Spinal cord (tissue), 10 donors: ENCODE data around the gene SCAI. TPM values are rescaled to one million over a fixed set of nuclear protein-coding genes. Genes with fewer than 3 reads are reported as not detected.
A peak's percentile ranks its signal among the peaks of the same experiment; 100 is the strongest.
"Not testable (repeated sequence)": the region's sequence is repeated elsewhere in the genome, so short reads cannot be mapped to it uniquely, and the experiment has no call there.

Experiments used
- DNase-seq, 6 donors: peaks; one replicate each; pipeline versions ENCODE4 v3.0.0 to v3.0.0-alpha.2; 2013 to 2015; ENCODE audit warnings: low spot score in 6 of 6, low read depth in 4 of 6
- H3K27ac ChIP-seq: one replicate; pipeline ENCODE4 v1.5.1; 2013; ENCODE audit warnings: low read depth, low read length, control low read depth
- H3K27me3 ChIP-seq: one replicate; pipeline ENCODE4 v1.6.1; 2013; ENCODE audit warnings: low read length; ENCODE audit not compliant: control insufficient read depth, insufficient read depth
- H3K36me3 ChIP-seq: one replicate; pipeline ENCODE4 v1.6.1; 2013; ENCODE audit warnings: low read length; ENCODE audit not compliant: control insufficient read depth, insufficient read depth
- H3K4me1 ChIP-seq: one replicate; pipeline ENCODE4 v1.6.1; 2013; ENCODE audit warnings: low read length; ENCODE audit not compliant: control insufficient read depth, insufficient read depth
- H3K4me3 ChIP-seq: one replicate; pipeline ENCODE4 v1.5.1; 2013; ENCODE audit warnings: low read depth, low read length, control low read depth
- H3K9me3 ChIP-seq: one replicate; pipeline ENCODE4 v1.6.1; 2013; ENCODE audit warnings: low read length; ENCODE audit not compliant: control insufficient read depth, insufficient read depth
- WGBS: methylation state at CpG from one replicate; pipeline ENCODE4 v1.1.5; 2013; ENCODE audit warnings: missing lambda C conversion rate; ENCODE audit not compliant: insufficient coverage; 5-methylcytosine and 5-hydroxymethylcytosine counted together
- polyA plus RNA-seq, 2 donors: library from polyadenylated mRNA; unstranded; fragments of 120-200 nt; gene quantifications; one replicate each; pipeline ENCODE4 v1.2.1, GENCODE V29; 2013; ENCODE audit not compliant: insufficient read length in 2 of 2
- total RNA-seq, 2 donors: library from RNA; depleted of rRNA in 1 of 2; stranded (reverse); fragments of 120-200 nt in 1 of 2; fragments of >200 nt in 1 of 2; gene quantifications; one replicate each; pipeline versions ENCODE4 v1.2.3 to v1.2.4, GENCODE V29; 2013 to 2014
- donor health status: healthy.

The SCAI gene
- total and polyA plus RNA-seq, 4 donors, result 11.7 to 36.6 (median 16.0) TPM

- Histone ChIP-seq H3K4me3 (no peak overlapping the region), H3K9me3 (peaks cover 2% of the 10 kb centered on the region), H3K36me3 (peaks cover 8% of the 10 kb centered on the region), H3K4me1 (no peaks in the 10 kb centered on the region), H3K27me3 (no peaks in the 10 kb centered on the region), H3K27ac (no peak overlapping the region)
- DNase-seq, result peak in 2 of 6 donors; percentile 81 to 92
- 17% methylated on average over 2 of the region's 5 CpGs for WGBS
These were observed 93.9 kb downstream of the SCAI start for GRCh38 chr9:125049212-125050049.

- Histone ChIP-seq H3K4me1 (no peaks in the 10 kb centered on the region), H3K27ac (no peak overlapping the region), H3K27me3 (no peaks in the 10 kb centered on the region), H3K4me3 (no peak overlapping the region), H3K36me3 (peaks cover 13% of the 10 kb centered on the region), H3K9me3 (peaks cover 2% of the 10 kb centered on the region)
- WGBS, result 96% methylated on average over 3 of the region's 6 CpGs
- DNase-seq, result no peak
These were observed 99.7 kb downstream of the SCAI start for GRCh38 chr9:125043631-125044030.

- H3K4me3 ChIP-seq, result no peak overlapping the region
- no peaks in the 10 kb centered on the region for H3K4me1 ChIP-seq
- H3K36me3 ChIP-seq, result peaks cover 13% of the 10 kb centered on the region
- 94% methylated on average over 3 of the region's 3 CpGs for WGBS
- H3K27ac ChIP-seq, result no peak overlapping the region
- no peaks in the 10 kb centered on the region for H3K27me3 ChIP-seq
- H3K9me3 ChIP-seq, result peaks cover 2% of the 10 kb centered on the region
- no peak for DNase-seq
These were observed 100.2 kb downstream of the SCAI start for GRCh38 chr9:125043148-125043547.

- DNase-seq, result no peak
- WGBS, result no CpG with 5 or more reads among the region's 2 CpGs
- Histone ChIP-seq H3K27ac (no peak overlapping the region), H3K4me1 (no peaks in the 10 kb centered on the region), H3K4me3 (no peak overlapping the region), H3K36me3 (no peaks in the 10 kb centered on the region), H3K9me3 (no peaks in the 10 kb centered on the region), H3K27me3 (no peaks in the 10 kb centered on the region)
These were observed 105.2 kb downstream of the SCAI start for GRCh38 chr9:125038166-125038565.

- no peaks in the 10 kb centered on the region for H3K4me1 ChIP-seq
- H3K9me3 ChIP-seq, result no peaks in the 10 kb centered on the region
- no peak overlapping the region for H3K4me3 ChIP-seq
- no peak overlapping the region for H3K27ac ChIP-seq
- H3K36me3 ChIP-seq, result no peaks in the 10 kb centered on the region
- DNase-seq, result no peak
- WGBS, result no CpG with 5 or more reads among the region's 3 CpGs
- no peaks in the 10 kb centered on the region for H3K27me3 ChIP-seq
These were observed 115.3 kb downstream of the SCAI start for GRCh38 chr9:125028041-125028440.

GRCh38 chr9:125024917-125025316 lies 118.4 kb downstream of the SCAI start:
- WGBS, result no CpG with 5 or more reads among the region's 1 CpG
- no peak for DNase-seq
- no peaks in the 10 kb centered on the region for H3K9me3 ChIP-seq
- H3K36me3 ChIP-seq, result peaks cover 3% of the 10 kb centered on the region
- H3K4me1 ChIP-seq, result no peaks in the 10 kb centered on the region
- no peak overlapping the region for H3K27ac ChIP-seq
- no peak overlapping the region for H3K4me3 ChIP-seq
- H3K27me3 ChIP-seq, result no peaks in the 10 kb centered on the region

- Histone ChIP-seq H3K4me3 (no peak overlapping the region), H3K4me1 (no peaks in the 10 kb centered on the region), H3K27me3 (no peaks in the 10 kb centered on the region), H3K27ac (no peak overlapping the region), H3K9me3 (no peaks in the 10 kb centered on the region), H3K36me3 (peaks cover 15% of the 10 kb centered on the region)
- DNase-seq, result no peak
- no CpG with 5 or more reads among the region's 4 CpGs for WGBS
These were observed 122.3 kb downstream of the SCAI start for GRCh38 chr9:125021069-125021468.

- no CpG with 5 or more reads among the region's 5 CpGs for WGBS
- not testable (repeated sequence) for H3K27ac ChIP-seq, H3K9me3 ChIP-seq, H3K27me3 ChIP-seq, H3K4me3 ChIP-seq, DNase-seq, H3K4me1 ChIP-seq
- peaks cover 12% of the 10 kb centered on the region for H3K36me3 ChIP-seq
These were observed 127.7 kb downstream of the SCAI start for GRCh38 chr9:125015655-125016054.

- no CpG with 5 or more reads among the region's 4 CpGs for WGBS
- H3K27me3 ChIP-seq, DNase-seq, H3K4me3 ChIP-seq, H3K36me3 ChIP-seq, H3K4me1 ChIP-seq, H3K9me3 ChIP-seq, H3K27ac ChIP-seq: not testable (repeated sequence)
These were observed 131.3 kb downstream of the SCAI start for GRCh38 chr9:125012013-125012412.

- Histone ChIP-seq H3K4me3 (no peak overlapping the region), H3K36me3 (peaks cover 4% of the 10 kb centered on the region), H3K27me3 (no peaks in the 10 kb centered on the region), H3K9me3 (no peaks in the 10 kb centered on the region), H3K4me1 (no peaks in the 10 kb centered on the region), H3K27ac (no peak overlapping the region)
- DNase-seq, result no peak
- WGBS, result no CpG with 5 or more reads among the region's 2 CpGs
These were observed 134.7 kb downstream of the SCAI start for GRCh38 chr9:125008599-125008998.
